Uterus (tissue), 4 donors: ENCODE measurements around the gene SLC9C2. TPM values are rescaled to one million over a fixed set of nuclear protein-coding genes. Genes with fewer than 3 reads are reported as not detected.

Experiments used
- DNase-seq, 2 donors: peaks; one replicate each; pipeline ENCODE4 v3.0.0-alpha.2; 2019 to 2020
- H3K27ac ChIP-seq, 2 donors: fragments of 200-600 bp; sonication (generic); 1 replicate in 1 of 2; 2 replicates in 1 of 2; pipeline ENCODE4 v1.5.1; 2016 to 2018
- H3K27me3 ChIP-seq, 2 donors: fragments of 200-600 bp; sonication (generic); one replicate each; pipeline ENCODE4 v1.5.1; 2018 to 2019; ENCODE audit warnings: control low read depth in 1 of 2
- H3K36me3 ChIP-seq, 2 donors: fragments of 200-600 bp; sonication (generic); one replicate each; pipeline ENCODE4 v1.5.1; 2019; ENCODE audit warnings: control low read depth in 1 of 2
- H3K4me1 ChIP-seq, 2 donors: fragments of 200-600 bp; sonication (generic); one replicate each; pipeline ENCODE4 v1.5.1; 2018 to 2019; ENCODE audit warnings: control low read depth in 1 of 2
- H3K4me3 ChIP-seq, 2 donors: fragments of 200-600 bp; sonication (generic); 1 replicate in 1 of 2; 2 replicates in 1 of 2; pipeline ENCODE4 v1.5.1; 2018 to 2019; ENCODE audit warnings: mild to moderate bottlenecking in 1 of 2
- H3K9me3 ChIP-seq, 2 donors: fragments of 200-600 bp; sonication (generic); one replicate each; pipeline ENCODE4 v1.5.1; 2019; ENCODE audit warnings: control low read depth in 1 of 2
- POLR2A ChIP-seq, 2 donors: fragments of 450-650 bp; IDR thresholded peaks; one replicate each; pipeline ENCODE4 v1.6.1; 2016; ENCODE audit warnings: antibody characterized with exemption in 2 of 2, mild to moderate bottlenecking in 1 of 2, moderate library complexity in 1 of 2
- intact Hi-C: fragments of 100-400 bp; cut with DNase I; formaldehyde crosslinking; loops from one replicate; pipeline ENCODE4 v1.15.1; 2023; ENCODE audit warnings: low total_unique reads
- total RNA-seq, 4 donors: library from RNA; depleted of rRNA in 3 of 4; stranded (reverse); fragments of >200 nt in 3 of 4; gene quantifications; one replicate each; pipeline versions ENCODE4 v1.1.0 to v1.2.4, GENCODE V29; 2014 to 2023
- TF ChIP-seq, protein P1 (sequence below), 4 experiments: fragments of 200-600 bp in 2 of 4; fragments of 450-650 bp in 2 of 4; sonication (generic) in 2 of 4; IDR thresholded peaks; one replicate each; pipeline ENCODE4 v1.5.1; 2016 to 2019; ENCODE audit warnings: antibody characterized with exemption in 4 of 4, mild to moderate bottlenecking in 2 of 4, moderate library complexity in 1 of 4
- donor health status: DM: yes; HTN: yes; CAD: no.

The SLC9C2 gene
- total RNA-seq, 4 donors from 2014 or later: 0.83 TPM; not detected in 3

DNA sequence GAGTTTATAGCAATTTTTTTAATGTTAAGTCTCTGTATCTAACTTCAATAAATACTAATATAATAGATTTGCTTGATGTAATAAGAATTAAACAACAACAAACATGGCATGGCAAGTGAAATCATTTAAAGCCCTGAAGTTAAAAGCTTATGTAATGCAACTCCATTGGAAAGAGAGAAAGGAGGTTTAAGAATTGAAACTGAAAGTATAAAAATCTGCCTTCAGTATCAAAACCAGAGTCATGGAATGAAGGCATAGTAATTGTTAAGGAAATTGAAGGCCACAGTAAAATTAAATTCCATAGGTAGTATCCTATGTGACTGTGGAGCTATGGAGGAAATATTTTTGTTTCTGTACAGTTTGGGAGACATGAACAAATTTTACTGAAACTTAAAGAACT lies 70.6 kb downstream of the SLC9C2 start:
- no peaks in the 10 kb centered on the region for H3K27me3 ChIP-seq
- H3K36me3 ChIP-seq: no peaks in the 10 kb centered on the region
- intact Hi-C loops: no loop called here
- H3K9me3 ChIP-seq: no peaks in the 10 kb centered on the region
- H3K4me3 ChIP-seq: peak overlapping the region in 1 of 2 donors; percentile 0
- H3K27ac ChIP-seq: peak overlapping the region; percentile 19 to 36
- DNase-seq: no peak
- TF ChIP-seq, protein P1, sequence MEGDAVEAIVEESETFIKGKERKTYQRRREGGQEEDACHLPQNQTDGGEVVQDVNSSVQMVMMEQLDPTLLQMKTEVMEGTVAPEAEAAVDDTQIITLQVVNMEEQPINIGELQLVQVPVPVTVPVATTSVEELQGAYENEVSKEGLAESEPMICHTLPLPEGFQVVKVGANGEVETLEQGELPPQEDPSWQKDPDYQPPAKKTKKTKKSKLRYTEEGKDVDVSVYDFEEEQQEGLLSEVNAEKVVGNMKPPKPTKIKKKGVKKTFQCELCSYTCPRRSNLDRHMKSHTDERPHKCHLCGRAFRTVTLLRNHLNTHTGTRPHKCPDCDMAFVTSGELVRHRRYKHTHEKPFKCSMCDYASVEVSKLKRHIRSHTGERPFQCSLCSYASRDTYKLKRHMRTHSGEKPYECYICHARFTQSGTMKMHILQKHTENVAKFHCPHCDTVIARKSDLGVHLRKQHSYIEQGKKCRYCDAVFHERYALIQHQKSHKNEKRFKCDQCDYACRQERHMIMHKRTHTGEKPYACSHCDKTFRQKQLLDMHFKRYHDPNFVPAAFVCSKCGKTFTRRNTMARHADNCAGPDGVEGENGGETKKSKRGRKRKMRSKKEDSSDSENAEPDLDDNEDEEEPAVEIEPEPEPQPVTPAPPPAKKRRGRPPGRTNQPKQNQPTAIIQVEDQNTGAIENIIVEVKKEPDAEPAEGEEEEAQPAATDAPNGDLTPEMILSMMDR (IDR thresholded peaks at IDR 0.05): no peak
- no peak for TF ChIP-seq POLR2A (IDR thresholded peaks at IDR 0.05)
- no peaks in the 10 kb centered on the region for H3K4me1 ChIP-seq

DNA sequence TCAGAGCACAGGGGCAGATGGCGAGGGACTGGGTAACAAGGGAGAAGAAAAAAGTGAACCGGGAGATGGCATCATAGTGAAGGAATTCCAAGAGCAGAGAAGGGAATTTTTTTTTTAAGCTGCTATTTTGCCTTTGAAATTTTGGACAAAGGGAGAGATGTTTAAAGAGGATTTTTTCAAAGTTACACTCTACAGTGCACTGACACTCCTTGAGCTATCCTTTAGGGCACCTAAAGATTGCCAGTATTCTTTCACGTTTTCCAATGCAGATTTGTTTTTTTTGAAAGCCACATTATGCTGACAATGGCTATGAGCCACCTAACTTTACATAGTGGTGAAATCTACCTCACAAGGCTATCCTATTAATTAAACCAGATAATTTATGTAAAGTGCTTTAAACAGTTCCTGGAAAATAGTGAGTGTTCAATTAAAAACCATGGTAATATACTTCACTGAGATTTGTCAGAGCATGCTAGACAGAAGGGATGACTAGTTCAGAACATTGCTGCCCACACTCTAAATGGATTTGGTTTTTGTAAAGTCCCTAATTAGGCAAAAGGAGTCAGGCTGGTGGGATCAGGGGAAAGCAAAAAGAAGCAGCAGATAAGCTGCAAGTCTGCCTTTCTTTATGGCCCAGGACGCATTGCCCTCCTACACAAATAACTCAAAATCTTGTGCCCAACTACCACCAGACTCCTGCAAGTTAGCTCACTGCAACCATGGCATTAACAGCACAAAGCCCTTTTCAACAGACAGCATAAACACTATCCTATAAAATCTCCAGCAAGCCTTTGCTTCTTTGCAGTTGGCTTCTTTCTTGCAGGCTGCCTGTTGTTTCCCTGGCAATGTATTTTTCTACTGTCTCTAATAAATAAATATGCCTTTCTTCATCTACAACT lies 71.8 kb downstream of the SLC9C2 start:
- DNase-seq: no peak
- TF ChIP-seq, protein P1 (IDR thresholded peaks at IDR 0.05): no peak
- H3K4me1 ChIP-seq: no peaks in the 10 kb centered on the region
- H3K9me3 ChIP-seq: no peaks in the 10 kb centered on the region
- intact Hi-C loops: no loop called here
- H3K27me3 ChIP-seq: no peaks in the 10 kb centered on the region
- no peaks in the 10 kb centered on the region for H3K36me3 ChIP-seq
- H3K4me3 ChIP-seq: peak overlapping the region; percentile 0 to 1
- peak overlapping the region in 1 of 2 donors; percentile 36 for H3K27ac ChIP-seq

DNA sequence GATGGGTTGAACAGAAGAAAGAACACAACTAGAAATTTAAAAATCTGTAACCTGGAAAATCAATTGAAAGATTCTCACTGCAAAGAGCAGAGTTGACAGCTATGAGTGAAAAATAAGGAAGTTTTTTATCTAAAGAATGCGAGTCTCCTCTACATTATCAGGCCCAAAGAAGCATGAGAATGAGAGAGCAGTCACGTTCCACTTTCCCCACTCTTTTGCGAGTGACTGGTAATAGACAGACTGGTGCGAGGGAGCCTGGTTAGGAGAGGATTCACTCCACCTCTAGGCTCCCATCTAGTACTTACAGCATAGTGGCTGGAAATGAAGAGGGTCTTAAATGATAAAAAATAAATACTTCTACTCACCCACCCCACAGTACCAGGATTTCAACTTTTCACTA lies 73.8 kb downstream of the SLC9C2 start:
- DNase-seq: no peak
- Histone ChIP-seq H3K36me3 (no peaks in the 10 kb centered on the region), H3K27me3 (no peaks in the 10 kb centered on the region), H3K4me1 (no peaks in the 10 kb centered on the region), H3K27ac (no peak overlapping the region), H3K9me3 (no peaks in the 10 kb centered on the region), H3K4me3 (no peak overlapping the region)
- intact Hi-C loops: no loop called here
- no peak for TF ChIP-seq POLR2A (IDR thresholded peaks at IDR 0.05)
- TF ChIP-seq, protein P1 (IDR thresholded peaks at IDR 0.05): no peak

DNA sequence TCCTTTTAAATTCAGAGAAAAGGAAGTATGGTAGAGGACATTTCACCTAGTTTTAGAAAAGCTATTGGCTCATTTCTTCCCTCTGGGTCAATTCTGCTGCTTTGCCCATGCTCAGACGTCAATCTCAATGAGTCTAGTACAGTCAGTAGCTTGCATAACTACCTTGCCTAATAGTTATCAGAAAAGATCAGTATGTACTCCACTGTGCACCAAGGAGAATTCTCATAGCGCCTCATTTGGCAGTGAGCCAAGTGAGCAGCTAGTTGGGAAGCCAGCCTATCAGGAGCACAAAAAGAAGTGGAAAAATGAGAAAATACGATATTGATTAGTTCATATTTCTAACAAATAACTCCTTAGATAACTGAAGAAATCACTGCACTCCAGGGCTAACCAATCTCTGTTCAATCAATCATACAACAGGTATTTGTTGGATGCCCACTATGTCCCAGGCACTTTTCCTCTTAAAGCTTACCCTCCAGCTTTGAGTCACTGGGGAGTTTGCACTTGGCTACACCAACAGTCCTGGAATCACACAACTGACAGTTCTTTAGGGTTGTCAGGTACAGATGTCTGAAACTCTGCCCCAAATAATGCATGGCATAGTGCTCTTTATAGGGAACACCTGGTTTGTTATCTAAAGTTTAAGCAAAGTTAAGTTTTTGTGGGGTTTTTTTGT lies 75.6 kb downstream of the SLC9C2 start:
- no peak for DNase-seq
- intact Hi-C loops: no loop called here

More for the DNA sequence above, 75.6 kb downstream of the SLC9C2 start:
- Histone ChIP-seq H3K9me3 (no peaks in the 10 kb centered on the region), H3K36me3 (no peaks in the 10 kb centered on the region), H3K4me1 (no peaks in the 10 kb centered on the region), H3K27ac (no peak overlapping the region), H3K4me3 (no peak overlapping the region), H3K27me3 (no peaks in the 10 kb centered on the region)
- TF ChIP-seq POLR2A (IDR thresholded peaks at IDR 0.05): no peak
- TF ChIP-seq, protein P1 (IDR thresholded peaks at IDR 0.05): no peak
